Stimulated activated CD8-positive, alpha-beta memory T cell treated with anti-CD3 and anti-CD28 coated beads, Interleukin-4, amount 100 ng/mL, for 48 hours (primary cell): ENCODE measurements around the gene TTLL13.
"Not testable (repeated sequence)": the region's sequence is repeated elsewhere in the genome, so short reads cannot be mapped to it uniquely, and the experiment has no call there.

ENCODE experiments used
- DNase-seq: peaks from one replicate; pipeline ENCODE4 v3.0.0-alpha.2; 2020

Gene TTLL13

DNA sequence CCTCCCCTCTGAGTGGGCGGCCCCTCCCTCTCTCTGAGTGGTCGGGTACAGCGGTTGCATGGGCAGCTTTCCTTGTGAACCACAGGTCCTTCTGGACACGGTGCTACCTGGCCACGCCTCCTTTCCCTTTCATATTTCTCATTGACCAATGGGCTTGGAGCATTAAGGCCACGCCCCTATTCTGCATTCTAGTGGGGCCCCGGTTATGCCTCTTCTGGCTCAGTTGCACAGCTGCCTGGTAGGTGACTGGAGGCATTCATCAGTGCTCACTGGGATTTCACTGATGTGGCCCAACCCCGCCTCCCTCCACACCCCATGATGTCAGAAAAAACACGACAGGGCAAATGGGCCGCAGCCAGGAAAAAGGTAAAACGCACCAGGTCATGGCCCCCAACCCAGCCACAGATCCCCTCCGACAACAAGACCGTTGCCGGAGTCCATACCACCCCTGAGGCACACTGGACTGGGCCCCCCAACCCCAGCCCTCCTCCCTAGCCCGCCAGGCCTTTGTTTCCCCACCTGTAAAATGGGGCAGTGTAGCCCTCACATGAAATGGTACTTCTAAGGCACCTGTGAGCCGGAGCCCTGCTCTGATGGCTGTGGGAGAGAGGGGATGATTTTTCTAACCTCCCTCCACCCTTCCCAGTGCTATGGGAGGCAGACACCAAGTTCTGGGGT is 42.5 kb downstream of the TTLL13 start:
- peak; percentile 45 for DNase-seq

DNA sequence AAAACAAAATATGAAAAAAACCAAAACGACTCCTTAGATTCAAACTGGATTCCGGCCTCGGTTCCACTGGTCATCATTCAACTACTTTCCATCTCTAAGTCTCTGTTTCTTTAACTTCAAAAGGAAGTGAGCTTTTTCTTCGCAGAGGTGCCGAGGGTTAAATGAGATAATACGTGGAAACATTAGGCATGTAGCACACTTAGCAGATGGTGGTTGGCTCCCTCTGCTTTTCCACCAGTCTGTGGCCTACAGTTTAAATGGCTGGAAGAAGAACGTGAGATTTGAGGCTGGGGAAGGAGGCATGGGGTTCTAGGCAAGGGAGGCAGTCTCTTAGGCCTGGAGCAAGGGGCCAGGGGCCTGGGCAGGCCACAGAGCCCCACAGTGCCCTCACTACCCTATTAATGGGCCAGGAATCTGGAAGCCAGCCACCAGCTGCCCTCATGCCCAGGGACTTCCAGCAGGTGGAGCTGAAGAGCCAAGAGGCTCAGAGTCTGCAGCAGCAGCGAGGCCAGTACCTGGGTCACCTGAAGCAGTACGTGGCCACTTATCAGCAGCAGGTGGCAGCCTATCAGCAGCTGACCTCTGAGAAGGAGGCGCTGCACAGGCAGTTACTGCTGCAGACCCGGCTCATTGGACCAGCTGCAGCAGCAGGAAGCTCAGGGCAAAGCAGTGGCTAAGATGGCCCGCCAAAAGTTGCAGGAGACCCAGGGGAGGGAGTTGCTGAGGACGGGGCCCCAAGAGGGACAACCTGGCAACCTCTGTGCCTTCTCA is 43.9 kb downstream of the TTLL13 start:
- peak; percentile 87 for DNase-seq

DNA sequence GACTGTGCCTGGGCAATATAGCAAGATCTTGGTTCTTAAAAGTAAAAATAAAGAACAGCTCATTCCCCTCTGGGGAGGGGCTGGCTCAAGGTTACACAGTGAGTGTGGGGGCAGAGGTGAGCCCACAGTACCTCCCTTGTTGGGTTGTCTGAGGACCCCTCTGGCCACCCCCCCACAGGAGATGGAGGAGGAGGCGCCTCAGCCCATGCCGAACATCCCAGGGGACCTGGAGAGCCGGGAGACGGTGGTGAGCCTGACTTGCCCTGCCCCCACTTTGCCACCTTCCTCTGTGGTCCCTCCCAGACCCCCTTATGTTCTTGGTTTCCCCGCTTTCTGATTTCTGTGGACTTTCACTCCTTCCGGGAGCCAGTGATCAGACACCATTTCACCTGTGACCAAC is 44.8 kb downstream of the TTLL13 start:
- DNase-seq, result no peak

DNA sequence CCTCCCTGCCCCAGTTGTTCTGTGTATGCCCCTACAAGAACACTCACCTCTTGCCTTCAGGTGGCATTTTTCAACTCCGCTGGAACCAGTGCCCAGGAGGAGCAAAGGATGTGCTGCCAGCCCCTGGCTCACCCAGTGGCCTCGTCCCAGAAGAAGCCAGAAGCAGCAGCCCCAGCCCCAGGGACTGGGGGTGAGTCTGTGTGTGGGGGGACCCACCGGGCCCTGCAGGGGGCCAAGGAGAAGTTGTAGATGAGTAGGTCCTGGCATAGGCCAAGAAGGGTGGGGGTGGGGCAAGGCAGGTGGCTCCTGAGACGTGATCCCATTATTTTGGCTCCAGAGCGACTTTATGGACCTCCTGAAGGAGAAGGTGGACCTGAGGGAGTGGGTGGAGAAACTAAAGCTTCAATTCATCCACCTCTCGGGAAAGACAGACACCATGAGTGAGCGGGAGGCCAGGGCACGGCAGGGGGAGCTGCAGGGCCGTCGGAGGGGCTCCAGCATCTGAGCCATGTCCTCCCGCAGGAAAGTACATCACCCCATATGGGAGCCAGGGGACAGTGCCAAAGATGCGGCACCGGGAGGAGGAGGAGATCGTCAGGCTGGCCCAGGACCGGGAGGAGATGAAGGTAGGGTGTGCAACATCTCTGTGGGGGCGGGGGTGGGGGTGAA is 45.4 kb downstream of the TTLL13 start:
- no peak for DNase-seq

DNA sequence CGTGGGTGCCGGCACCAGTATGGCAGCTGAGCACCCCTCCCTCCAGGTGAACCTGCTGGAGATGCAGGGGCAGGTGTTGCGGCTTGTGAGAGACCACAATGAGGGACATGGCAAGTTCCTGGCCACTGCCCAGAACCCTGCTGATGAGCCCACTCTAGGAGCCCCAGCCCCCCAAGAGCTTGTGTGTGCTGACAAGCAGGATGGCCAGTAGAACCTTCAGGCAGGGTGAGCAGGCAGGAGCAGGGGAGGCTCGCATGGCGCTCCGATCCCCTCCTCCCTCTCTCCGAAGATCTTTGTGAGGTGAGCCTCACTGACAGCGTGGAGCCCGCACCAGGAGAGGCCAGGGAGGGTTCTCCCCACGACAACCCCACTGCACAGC is 45.9 kb downstream of the TTLL13 start:
- DNase-seq, result no peak

DNA sequence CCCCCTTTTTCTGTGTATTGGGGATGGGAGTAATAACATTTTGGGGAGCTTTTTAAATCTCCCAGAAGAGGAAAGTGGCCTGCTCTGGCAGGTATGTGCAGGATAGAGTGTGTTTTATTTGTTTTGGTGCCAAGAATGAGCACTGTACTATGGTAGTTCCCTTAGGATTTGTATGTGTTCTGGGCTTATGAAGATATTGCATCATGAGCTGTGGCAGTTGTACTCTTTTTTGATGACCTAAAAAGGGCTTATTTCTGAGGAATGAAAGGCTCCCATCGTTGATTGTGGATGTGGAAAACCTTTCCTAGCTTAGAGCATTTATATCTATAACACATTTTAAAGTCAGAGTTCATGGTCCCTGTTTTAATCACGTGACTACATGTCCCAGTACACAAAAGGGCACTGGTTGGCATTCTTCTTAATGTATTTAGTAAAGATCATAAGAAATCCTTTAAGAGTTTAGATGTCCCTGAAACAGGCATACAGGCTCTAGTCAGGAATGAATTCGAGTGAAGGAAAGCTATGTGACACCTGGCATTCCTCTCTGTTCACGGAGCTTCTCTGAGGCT is 47.0 kb downstream of the TTLL13 start:
- DNase-seq, result not testable (repeated sequence)

DNA sequence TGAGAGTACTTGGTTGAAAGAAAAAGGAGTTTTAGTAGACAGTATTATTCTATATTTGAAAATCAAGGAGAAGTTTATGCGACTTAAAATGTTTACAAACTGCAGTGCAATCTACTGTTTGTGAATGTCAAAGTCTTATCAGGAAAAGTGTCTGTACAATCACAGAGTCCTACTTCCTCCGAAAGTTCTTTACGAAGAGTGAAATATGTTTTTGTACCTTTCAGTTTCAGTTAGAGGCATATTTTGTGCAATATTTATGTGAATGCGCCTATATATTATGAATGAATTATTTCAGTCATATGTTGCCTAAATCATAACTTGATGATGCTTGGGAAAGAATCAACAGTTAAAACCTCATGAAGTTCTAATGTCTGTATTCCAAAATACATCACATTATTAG is 47.7 kb downstream of the TTLL13 start:
- no peak for DNase-seq

DNA sequence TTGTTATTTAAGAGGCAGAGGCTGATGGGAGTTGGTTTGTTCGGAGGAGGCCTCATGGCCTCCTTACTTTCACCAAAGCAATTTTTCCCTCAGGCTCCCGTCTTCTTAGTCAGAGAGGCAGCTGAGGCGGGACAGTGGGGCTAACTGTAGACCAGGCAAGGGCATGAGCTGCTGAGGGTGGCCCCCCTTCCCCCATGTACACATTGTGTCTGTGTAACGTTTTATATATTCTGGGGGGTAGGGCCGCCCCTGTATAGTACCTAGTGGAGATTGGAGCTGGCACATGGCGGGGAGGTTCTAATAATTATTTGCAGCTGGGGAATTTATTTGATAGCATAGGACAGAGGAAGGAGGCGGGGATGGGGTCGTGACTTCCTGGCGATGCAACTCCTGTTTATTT is 51.2 kb downstream of the TTLL13 start:
- DNase-seq, result no peak

DNA sequence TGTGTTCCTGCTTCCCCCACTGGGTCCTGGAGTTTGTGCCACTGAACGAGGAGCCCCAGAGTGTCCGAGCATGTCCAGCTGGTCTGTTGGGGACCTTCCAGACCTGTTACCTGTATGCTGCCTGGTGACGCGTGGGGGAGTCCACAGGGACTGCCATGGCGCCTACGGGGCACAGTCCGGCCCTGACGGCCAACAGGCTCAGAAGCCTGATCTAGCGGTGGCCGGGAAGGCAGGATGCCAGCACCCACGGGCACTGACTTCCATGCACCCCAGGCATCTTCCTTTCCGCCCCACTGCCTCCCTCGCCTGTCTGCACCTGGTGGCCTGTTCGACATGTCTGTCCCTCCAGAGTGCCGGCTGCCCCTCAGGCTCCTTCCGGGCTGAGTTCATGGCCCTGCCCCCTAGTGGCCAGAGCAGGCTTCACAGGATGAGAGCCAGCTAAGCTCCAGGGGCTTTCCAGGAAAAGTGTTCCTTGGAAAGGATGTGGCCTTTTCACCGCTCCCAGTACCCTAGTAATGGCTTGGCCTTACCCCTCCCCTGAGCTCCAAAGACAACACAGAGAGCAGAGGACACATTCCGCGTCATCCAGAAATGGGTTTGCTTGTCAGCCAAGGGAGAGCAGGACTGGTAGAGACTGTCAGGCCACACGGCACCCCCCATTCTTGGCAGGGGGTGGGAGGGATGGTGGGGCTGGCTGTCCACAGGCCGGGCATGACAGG is 51.8 kb downstream of the TTLL13 start:
- peak; percentile 82 for DNase-seq

DNA sequence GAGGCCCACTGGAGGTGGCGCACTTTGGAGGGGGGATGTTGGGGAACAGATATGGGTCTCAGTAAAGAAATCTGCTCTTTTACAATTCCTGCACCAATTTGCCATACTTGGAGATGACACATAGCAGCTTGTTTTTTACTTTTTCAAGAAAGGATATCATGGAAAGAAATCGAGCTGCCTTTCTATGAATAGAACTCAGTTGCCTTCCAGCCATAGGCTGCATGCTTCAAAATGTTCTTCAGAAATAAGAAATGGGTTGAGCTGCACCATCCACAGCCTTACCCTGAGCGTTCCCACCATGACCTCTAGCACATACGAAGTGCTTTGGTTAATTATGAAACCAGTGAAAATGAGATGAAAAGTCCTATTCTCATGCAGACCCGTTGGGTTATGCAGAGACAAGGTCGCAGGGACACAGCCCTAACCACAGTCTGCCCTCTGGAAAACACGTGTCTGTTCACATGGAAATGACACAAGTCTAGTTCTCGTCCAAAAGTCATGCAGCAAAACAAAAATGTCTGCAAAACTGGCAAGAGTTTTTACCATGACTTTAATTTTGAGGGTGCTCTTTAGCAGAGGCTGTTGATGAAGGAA is 52.4 kb downstream of the TTLL13 start:
- DNase-seq, result no peak

DNA sequence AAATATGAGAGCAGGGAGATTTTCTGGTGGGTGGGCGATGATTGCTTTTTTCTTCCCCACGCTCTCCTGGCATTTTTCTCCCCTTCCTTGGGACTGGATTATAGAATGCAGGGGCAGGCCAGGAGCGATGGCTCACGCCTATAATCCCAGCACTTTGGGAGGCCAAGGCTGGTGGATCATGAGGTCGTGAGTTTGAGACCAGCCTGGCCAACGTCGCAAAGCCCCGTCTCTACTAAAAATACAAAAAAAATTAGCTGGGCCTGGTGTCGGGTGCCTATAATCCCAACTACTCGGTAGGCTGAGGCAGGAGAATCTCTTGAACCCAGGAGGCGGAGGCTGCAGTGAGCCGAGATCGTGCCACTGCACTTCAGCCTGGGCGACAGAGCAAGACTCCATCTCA is 56.0 kb downstream of the TTLL13 start:
- DNase-seq, result not testable (repeated sequence)

DNA sequence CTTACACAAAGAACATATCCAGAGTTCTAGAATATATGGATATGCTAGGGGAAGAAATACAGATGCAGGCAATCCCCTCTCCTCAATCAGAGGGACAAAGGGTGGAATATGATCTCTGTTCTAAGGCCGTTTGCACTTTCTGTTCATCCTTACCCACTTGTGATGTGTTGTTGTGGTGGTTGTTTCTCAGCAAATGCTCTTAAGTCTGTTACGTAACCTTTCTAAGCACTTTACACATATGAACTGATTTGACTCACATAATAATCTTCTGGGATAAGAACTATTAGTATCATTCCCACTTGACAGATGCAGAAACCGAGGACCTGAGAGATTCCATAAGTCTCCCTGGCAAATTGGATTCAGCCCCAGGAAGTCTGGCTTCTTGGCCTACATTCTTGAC is 56.6 kb downstream of the TTLL13 start:
- no peak for DNase-seq

DNA sequence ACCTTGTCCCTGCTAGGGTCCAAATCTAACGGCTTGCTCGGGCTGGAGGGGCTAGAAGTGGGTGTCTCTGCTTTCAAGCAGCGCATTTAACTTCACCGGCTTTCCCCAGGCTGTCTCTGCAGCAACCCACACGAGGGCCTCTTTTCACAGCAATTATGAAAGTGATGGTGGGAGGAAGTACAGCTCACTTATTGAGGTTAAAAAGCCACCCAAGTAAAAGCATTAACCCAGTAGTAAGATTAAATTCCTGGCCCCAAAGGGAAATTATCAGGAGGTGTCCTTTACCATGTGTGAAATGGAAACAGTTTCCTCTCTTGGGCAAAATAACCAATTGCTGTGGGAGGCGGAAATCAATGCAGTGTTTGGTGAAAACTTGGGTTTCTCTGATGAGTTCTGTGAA is 57.2 kb downstream of the TTLL13 start:
- peak; percentile 59 for DNase-seq

DNA sequence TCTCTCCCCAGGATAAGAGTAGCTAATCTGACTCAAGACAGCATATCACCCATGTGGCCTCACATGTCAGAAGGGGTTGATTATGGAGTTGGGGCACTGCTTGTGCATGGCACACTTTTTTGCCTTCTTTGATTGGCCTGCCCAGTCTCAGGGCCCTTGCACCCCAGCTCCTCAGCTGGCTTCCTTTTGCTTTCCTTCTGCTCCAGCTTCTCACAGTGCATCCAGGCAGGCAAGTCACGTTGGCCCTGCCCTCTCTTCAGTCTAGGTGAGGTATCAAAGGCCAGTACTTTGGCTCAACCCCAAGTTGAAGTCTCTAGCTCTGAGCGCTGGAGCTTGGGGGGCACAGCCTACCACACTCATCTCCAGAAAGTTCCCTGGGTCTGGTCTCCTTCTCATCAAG is 58.3 kb downstream of the TTLL13 start:
- no peak for DNase-seq

DNA sequence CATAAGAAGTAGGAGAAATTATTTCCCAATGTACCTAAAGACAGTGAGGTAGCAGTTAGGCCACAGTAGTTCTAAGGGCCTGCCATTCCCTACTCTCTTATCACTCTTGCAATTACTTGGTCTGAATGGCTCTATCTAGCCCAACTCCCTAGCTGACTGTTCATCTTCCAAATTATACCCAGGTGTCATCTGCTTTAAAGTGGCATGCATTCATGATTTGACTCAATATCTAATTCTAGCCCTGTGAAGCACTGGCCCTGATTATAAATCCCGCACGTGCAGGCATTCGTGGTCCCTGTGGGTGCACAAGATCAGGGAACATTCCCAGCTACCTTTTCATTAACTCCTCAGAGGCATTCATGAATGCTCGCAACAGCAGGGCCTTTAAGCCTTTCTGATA is 59.7 kb downstream of the TTLL13 start:
- no peak for DNase-seq
